ENCODE results near the gene UNC45A.

UNC45A gene

GRCh38 chr15:90946941-90947576 lies 12.0 kb downstream of the UNC45A start:
- DNase-seq: no peak

DNA sequence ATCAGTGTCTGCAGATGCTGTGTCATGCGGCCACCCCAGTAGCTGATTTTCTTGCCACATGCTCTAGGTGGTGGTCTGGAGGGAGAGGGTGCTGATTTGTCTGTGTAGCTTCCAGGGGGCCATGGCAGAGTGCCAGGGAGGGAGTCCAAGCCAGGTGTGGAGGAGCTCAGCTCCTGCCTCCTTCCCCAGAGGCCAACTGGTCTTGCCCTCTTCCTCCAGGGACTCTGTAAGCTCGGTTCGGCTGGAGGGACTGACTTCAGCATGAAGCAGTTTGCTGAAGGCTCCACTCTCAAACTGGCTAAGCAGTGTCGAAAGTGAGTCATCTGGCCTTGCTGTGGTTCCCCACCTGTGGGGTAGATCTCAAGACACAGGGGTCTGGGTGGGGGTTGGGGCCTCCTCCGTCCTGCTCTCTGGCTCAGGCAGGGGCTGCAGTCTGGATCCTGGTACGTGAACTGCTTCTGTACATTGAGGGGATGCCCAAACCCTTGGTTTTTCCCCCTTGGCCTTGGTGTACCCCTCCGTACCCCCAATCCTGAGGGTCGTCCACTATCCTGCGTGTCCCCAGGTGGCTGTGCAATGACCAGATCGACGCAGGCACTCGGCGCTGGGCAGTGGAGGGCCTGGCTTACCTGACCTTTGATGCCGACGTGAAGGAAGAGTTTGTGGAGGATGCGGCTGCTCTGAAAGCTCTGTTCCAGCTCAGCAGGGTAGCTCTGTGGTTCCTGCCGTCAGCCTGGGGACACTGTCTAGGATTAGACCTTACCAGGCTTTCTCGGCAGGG lies 12.7 kb downstream of the UNC45A start:
- no peak for DNase-seq

DNA sequence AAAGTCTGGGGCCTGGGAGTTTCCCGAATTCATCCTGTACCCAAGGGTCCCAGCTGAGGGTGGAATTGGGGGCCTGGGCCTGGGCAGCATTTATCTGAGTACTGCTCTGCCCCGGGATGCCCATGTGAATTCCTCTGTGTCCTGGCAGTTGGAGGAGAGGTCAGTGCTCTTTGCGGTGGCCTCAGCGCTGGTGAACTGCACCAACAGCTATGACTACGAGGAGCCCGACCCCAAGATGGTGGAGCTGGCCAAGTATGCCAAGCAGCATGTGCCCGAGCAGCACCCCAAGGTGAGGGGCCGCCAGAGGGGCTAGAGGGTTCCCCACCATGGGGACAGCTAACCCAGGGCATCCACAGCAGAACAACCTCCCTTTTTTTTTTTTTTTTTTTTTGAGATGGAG lies 13.4 kb downstream of the UNC45A start:
- no peak for DNase-seq

DNA sequence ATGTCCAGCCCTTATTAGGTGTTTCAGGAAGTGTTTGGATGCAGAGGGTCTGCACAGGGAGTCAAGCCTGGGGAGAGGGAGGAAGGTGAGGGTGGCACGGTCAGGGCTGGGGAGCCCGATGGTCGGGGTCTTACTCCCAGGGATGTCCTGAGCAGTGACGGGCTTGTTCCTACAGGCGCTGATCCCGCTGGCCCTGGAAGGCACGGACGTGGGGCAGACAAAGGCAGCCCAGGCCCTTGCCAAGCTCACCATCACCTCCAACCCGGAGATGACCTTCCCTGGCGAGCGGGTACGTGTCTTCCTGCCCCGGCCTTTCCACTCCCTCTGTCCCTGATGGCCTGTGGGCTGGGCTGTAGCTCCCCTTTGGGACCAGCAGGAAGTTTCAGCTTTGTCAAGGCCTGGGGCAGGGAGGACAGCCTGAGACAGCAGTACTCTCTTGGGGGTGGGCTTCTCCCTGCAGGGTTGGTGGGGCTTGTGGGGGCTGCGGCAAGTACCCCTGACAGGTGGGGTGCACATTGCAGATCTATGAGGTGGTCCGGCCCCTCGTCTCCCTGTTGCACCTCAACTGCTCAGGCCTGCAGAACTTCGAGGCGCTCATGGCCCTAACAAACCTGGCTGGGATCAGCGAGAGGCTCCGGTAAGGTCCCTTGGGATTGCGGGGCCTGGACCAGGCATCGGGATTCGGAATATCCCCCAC lies 15.0 kb downstream of the UNC45A start:
- DNase-seq: no peak

DNA sequence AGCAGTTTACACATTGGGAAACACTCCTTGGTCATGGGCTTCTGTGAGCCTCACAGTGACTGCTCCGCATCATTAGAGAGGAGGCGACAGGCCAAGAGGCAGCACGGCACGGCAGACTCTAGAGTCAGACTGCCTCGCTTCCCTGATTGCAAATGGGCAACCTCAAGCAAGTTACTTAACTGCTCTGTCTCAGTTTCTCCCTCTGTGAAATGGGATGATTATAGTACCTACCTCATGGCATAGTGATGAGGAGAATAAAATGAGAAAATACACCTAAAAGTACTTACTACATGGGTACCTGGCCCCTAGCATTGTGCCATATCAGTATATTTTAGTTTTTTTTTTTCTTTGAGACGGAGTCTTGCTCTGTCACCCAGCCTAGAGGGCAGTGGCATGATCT lies 15.6 kb downstream of the UNC45A start:
- DNase-seq: no peak

- DNase-seq: no peak
Observed at GRCh38 chr15:90952901-90953677, 18.0 kb downstream of the UNC45A start.

DNA sequence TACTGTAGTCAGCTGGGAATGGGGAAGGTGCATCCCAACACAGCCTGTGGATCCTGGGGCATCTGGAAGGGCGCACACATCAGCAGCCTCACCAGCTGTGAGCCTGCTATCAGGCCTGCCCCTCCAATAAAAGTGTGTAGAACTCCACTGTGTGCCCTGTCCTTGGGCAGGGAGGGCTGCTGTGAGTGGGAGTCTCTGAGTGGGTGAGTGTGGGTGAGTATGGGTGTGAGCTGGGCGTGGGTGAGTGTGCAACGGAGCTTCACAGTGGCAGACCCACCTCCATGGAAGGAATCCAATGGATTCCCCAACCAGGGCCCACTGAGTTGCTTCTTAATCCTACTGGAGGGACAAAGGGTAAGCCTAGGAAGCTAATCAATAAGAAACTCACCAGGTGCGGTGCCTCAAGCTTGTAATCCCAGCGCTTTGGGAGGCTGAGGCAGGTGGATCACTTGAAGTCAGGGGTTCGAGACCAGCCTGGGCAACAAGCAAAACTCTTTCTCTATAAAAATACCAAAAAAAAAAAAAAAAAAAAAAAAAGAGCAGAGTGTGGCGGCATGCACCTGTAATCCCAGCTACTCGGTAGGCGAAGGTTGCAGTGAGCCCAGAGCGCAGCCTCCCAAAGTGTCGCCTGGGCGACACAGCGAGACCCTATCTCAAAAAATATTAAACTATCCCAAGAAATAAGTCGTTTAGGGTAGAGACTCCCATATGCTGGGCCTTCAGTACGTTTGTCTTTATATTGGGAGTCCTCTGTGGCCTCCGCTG lies 19.0 kb downstream of the UNC45A start:
- DNase-seq: no peak

DNA sequence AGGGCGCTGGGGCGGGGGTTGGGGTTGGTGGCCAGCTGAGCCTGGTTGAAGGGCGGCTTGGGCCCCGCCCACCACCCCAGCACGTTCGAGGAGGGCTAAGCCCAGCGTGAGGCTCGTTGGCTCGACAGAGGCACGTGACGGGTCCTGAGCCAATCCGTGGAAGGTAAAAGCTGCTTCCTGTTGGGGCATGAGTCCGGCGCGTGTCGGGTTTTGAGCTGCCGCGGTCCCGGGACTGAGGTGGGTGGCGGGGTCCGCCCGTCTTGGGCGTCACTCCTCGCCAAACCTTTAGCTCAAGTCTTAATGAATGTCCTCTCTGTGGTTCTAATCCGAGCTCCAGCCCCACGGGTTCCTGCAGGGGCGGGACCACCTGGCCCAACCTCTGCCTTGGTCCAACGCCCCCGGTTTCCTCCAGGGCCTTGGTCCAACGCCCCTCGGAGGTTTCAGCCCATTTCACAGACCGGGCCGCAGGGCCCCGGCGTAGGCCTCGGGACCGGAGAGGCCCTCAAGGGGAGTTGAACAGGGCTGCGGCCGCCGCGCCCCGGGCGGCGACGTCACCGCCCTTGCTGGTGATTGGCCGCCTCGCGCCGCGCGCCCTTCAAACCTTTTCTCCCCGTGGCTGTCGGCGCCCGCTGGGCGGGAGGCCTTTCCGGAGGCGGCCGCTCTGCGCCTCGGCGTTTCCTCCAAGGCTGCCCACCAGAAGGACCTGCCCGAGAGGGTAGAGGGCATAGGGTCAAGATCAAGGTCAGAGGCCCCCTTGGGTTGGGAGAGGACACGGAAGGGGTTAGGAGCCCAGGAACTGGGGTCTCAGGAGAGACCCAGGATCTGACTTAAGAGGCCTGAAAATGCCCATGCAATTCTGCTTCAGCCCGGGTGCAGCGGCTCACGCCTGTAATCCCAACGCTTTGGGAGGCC lies 19.9 kb downstream of the UNC45A start, which contains the start of gene RCCD1:
RCCD1 (plus strand) TSS at position 173 of the 912 bp plus-strand sequence. CDS start 1,851 bp downstream, outside the sequence.
- DNase-seq: peak; percentile 97

GRCh38 chr15:90955624-90956273 lies 20.7 kb downstream of the UNC45A start:
- peak; percentile 30 for DNase-seq

GRCh38 chr15:90956274-90957030 lies 21.4 kb downstream of the UNC45A start:
- DNase-seq: peak; percentile 77

DNA sequence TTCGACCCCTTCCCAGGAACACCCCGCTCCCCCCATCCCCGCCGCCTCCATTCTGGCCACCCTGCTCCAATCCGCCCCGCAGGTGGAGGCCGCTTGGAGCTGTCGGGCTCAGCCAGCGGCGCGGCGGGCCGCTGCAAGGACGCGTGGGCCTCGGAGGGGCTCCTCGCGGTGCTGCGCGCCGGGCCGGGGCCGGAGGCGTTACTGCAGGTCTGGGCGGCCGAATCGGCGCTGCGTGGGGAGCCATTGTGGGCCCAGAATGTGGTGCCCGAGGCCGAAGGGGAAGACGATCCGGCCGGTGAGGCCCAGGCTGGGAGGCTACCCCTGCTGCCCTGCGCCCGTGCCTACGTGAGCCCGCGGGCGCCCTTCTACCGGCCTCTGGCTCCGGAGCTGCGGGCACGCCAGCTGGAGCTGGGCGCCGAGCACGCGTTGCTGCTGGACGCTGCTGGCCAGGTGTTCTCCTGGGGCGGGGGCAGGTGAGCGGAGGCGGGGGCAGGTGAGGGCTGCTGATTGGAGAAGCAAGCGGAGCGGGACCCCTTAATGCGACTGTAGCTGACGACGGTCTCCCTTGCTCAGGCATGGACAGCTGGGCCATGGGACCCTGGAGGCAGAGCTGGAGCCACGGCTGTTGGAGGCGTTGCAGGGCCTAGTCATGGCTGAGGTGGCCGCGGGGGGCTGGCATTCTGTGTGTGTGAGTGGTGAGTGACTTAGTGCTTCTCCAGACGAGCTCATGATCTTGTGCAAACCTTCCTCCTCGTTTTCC lies 22.1 kb downstream of the UNC45A start:
- DNase-seq: no peak

GRCh38 chr15:90957791-90958190 lies 22.7 kb downstream of the UNC45A start:
- DNase-seq: no peak

GRCh38 chr15:90959028-90959595 lies 24.0 kb downstream of the UNC45A start:
- no peak for DNase-seq

- DNase-seq: no peak
Observed at GRCh38 chr15:90959894-90960293, 24.8 kb downstream of the UNC45A start.

DNA sequence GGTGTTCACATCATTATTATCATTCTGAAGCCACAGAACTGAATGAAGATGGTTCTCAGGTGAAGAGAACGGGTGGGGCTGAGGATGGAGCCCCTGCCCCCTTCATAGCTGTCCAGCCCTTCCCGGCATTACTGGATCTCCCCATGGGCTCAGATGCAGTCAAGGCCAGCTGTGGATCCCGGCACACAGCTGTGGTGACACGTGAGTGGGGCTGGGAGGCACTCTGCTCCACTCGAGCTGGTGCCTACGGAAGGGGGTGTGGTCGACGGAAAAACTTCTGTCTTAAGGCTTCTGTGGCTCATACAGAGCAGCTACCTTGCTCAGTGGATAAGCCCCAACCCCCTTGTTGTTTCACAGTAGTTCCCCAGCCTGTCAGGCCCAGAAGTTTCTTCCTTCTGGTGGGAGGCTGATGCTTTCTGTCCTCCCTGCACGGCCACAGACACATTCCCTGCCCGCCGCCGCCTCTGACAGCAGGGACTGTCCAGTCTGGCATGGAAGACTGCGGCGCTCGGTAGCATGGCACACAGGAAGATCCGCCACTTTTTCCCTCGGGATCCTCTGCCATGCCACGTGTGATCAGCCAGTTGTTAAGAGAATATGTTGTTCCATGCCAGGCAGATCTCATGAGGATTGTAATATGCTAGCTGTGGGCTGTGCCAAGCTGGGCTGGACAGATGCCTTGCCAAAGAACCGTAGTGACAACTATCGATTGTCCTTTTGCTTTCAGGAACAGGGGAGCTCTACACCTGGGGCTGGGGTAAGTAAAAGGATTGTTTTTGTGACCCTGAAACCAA lies 25.4 kb downstream of the UNC45A start:
- DNase-seq: no peak

DNA sequence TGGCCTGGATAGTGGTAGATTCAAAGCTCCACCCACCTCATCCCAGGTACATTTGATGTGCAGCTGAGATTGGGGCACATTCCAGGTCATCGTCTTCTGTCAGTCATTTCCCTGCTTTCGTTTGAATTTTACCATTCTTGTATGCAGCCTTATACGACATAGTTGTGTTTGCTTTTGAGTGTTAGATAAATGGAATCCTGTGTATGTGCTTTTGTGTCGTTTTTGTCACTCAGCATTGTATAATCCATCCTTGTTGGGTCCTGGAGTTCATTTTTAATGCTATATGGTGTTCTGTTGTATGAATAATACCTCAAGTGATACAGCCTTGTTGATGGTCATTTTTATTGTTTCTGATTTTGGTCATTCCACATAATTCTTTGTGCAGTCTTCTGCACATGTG lies 26.9 kb downstream of the UNC45A start:
- DNase-seq: no peak

DNA sequence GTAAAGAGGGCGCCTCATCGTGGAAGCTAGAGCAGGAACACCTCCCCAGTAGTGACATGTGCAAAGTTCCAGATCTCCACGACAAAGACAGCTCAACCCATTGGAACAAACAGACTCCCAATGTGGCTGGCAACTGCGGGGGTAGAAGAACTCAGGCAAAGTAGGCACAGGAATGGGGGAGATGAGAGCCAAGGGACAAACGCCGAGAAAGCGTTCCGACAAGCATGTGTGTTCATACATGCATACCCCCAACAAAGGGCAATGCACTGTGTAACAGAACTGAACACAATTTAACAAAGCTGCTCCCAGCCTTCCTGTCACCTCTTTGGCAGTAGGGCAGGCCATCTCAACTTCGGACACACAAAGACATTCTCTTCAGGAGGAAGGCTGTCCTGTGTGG lies 31.2 kb downstream of the UNC45A start:
- no peak for DNase-seq

GRCh38 chr15:90967206-90967605 lies 32.1 kb downstream of the UNC45A start:
- DNase-seq: no peak
